Mammary epithelial cell (primary cell): ENCODE results near the gene TP73.

Experiments used
- CTCF ChIP-seq, 2 donors: IDR thresholded peaks in 1 of 2; conservative IDR thresholded peaks in 1 of 2; 2 replicates each; pipeline ENCODE4 v1.5.1; 2011 to 2012; ENCODE audit warnings: inconsistent platforms in 2 of 2, low read length in 2 of 2, mild to moderate bottlenecking in 2 of 2, control low read depth in 1 of 2, low read depth in 1 of 2; ENCODE audit not compliant: insufficient read depth in 1 of 2; ENCODE audit errors: extremely low read depth in 1 of 2
- EZH2 ChIP-seq: IDR thresholded peaks from 2 replicates; pipeline ENCODE4 v1.6.1; 2012; ENCODE audit warnings: low read length, inconsistent platforms, borderline replicate concordance

- TF ChIP-seq CTCF (conservative IDR thresholded peaks at IDR 0.05 in 1 of 2, IDR thresholded peaks at IDR 0.05 in 1 of 2; ENCODE audit: extremely low read depth in 1 of 2, insufficient read depth in 1 of 2, low read depth in 1 of 2, low read length in 2 of 2) (no peak), EZH2 (no peak)
Observed at GRCh38 chr1:3645247-3645646, 7.1 kb upstream of the TP73 start.
